ENCODE results near the gene C9orf78.

DNA sequence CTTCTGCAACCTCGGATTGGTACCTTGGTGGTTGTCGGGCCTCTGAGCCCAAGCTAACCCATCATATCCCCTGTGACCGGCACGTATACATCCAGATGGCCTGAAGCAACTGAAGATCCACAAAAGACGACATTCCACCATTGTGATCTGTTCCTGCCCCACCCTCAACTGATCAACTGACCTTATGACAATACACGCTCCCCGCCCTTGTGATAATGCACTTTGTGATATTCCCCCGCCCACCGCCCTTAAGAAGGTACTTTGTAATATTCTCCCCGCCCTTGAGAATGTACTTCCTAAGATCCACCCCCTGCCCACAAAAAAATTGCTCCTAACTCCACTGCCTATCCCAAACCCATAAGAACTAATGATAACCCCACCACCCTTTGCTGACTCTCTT lies 48.6 kb downstream of the C9orf78 start:
- TF ChIP-seq, protein P1, sequence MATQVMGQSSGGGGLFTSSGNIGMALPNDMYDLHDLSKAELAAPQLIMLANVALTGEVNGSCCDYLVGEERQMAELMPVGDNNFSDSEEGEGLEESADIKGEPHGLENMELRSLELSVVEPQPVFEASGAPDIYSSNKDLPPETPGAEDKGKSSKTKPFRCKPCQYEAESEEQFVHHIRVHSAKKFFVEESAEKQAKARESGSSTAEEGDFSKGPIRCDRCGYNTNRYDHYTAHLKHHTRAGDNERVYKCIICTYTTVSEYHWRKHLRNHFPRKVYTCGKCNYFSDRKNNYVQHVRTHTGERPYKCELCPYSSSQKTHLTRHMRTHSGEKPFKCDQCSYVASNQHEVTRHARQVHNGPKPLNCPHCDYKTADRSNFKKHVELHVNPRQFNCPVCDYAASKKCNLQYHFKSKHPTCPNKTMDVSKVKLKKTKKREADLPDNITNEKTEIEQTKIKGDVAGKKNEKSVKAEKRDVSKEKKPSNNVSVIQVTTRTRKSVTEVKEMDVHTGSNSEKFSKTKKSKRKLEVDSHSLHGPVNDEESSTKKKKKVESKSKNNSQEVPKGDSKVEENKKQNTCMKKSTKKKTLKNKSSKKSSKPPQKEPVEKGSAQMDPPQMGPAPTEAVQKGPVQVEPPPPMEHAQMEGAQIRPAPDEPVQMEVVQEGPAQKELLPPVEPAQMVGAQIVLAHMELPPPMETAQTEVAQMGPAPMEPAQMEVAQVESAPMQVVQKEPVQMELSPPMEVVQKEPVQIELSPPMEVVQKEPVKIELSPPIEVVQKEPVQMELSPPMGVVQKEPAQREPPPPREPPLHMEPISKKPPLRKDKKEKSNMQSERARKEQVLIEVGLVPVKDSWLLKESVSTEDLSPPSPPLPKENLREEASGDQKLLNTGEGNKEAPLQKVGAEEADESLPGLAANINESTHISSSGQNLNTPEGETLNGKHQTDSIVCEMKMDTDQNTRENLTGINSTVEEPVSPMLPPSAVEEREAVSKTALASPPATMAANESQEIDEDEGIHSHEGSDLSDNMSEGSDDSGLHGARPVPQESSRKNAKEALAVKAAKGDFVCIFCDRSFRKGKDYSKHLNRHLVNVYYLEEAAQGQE (IDR thresholded peaks at IDR 0.05; ENCODE audit: insufficient read depth in 1 of 2, low read depth in 2 of 2, low read length in 2 of 2): no peak
- TF ChIP-seq TAF1 (IDR thresholded peaks at IDR 0.05; ENCODE audit: borderline replicate concordance, insufficient read depth, low read length): no peak

All from PFSK-1 (cell line).